ENCODE measurements around the gene IFT52.
"Not testable (repeated sequence)": the region's sequence is repeated elsewhere in the genome, so short reads cannot be mapped to it uniquely, and the experiment has no call there.

DNA sequence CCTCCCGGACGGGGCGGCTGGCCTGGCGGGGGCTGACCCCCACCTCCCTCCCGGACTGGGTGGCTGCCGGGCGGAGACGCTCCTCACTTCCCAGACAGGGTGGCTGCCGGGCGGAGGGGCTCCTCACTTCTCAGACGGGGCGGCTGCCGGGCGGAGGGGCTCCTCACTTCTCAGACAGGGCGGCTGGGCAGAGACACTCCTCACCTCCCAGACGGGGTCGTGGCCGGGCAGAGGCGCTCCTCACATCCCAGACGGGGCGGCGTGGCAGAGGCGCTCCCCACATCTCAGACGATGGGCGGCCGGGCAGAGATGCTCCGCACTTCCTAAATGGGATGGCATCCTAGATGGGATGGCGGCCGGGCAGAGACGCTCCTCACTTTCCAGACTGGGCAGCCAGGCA lies 16.5 kb downstream of the IFT52 start:
- not testable (repeated sequence) for TF ChIP-seq CTCF (conservative IDR thresholded peaks at IDR 0.05; ENCODE audit: low read length); EZH2phosphoT487 (IDR thresholded peaks at IDR 0.05; ENCODE audit: borderline replicate concordance, low read depth, low read length)

Measured in OCI-LY7 (cell line).